ENCODE measurements around the gene EEF2K.
A peak's percentile ranks its signal among the peaks of the same experiment; 100 is the strongest.

EEF2K gene

GRCh38 chr16:22183335-22183734, 22.7 kb upstream of the EEF2K start:
- H3K4me3 ChIP-seq (ENCODE audit: low read length): no peak overlapping the region
- DNase-seq (ENCODE audit: low read depth): no peak
- TF ChIP-seq, protein P1, sequence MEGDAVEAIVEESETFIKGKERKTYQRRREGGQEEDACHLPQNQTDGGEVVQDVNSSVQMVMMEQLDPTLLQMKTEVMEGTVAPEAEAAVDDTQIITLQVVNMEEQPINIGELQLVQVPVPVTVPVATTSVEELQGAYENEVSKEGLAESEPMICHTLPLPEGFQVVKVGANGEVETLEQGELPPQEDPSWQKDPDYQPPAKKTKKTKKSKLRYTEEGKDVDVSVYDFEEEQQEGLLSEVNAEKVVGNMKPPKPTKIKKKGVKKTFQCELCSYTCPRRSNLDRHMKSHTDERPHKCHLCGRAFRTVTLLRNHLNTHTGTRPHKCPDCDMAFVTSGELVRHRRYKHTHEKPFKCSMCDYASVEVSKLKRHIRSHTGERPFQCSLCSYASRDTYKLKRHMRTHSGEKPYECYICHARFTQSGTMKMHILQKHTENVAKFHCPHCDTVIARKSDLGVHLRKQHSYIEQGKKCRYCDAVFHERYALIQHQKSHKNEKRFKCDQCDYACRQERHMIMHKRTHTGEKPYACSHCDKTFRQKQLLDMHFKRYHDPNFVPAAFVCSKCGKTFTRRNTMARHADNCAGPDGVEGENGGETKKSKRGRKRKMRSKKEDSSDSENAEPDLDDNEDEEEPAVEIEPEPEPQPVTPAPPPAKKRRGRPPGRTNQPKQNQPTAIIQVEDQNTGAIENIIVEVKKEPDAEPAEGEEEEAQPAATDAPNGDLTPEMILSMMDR (conservative IDR thresholded peaks at IDR 0.05; ENCODE audit: low read depth, low read length): no peak

- DNase-seq (ENCODE audit: low read depth): no peak
Measured at GRCh38 chr16:22183901-22184614, 22.0 kb upstream of the EEF2K start.

GRCh38 chr16:22184615-22184968, 21.5 kb upstream of the EEF2K start:
- H3K4me3 ChIP-seq (ENCODE audit: low read length): no peak overlapping the region
- no peak for DNase-seq (ENCODE audit: low read depth)
- TF ChIP-seq, protein P1 (conservative IDR thresholded peaks at IDR 0.05; ENCODE audit: low read depth, low read length): no peak

More at GRCh38 chr16:22183901-22184614, 22.0 kb upstream of the EEF2K start:
- TF ChIP-seq, protein P1 (conservative IDR thresholded peaks at IDR 0.05; ENCODE audit: low read depth, low read length): peak; percentile 42
- no peak overlapping the region for H3K4me3 ChIP-seq (ENCODE audit: low read length)

DNA sequence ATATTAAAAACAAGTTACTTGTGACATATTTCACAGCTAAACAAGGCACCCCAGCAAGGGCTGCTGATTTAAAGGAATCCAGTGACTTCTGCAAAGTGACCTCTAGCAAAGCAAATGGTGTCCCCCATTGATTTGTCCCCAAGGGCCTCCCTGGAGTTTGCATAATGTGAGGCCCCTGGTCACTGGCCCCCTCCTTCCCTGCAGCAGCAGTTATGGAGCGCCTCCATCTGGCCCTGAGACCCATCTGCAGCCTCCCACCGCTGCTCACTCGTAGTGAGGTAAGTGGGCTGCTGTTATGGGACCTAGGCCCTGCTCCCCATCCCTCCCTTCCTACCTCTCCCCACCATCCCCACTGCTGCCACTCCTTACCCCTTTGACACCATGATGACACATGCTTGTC, 19.6 kb upstream of the EEF2K start:
- no peak for DNase-seq (ENCODE audit: low read depth)
- TF ChIP-seq, protein P1 (conservative IDR thresholded peaks at IDR 0.05; ENCODE audit: low read depth, low read length): peak; percentile 36
- no peak overlapping the region for H3K4me3 ChIP-seq (ENCODE audit: low read length)

- H3K4me3 ChIP-seq (ENCODE audit: low read length): no peak overlapping the region
- no peak for DNase-seq (ENCODE audit: low read depth)
- TF ChIP-seq, protein P1 (conservative IDR thresholded peaks at IDR 0.05; ENCODE audit: low read depth, low read length): no peak
Measured at GRCh38 chr16:22188267-22188594, 17.8 kb upstream of the EEF2K start.

DNA sequence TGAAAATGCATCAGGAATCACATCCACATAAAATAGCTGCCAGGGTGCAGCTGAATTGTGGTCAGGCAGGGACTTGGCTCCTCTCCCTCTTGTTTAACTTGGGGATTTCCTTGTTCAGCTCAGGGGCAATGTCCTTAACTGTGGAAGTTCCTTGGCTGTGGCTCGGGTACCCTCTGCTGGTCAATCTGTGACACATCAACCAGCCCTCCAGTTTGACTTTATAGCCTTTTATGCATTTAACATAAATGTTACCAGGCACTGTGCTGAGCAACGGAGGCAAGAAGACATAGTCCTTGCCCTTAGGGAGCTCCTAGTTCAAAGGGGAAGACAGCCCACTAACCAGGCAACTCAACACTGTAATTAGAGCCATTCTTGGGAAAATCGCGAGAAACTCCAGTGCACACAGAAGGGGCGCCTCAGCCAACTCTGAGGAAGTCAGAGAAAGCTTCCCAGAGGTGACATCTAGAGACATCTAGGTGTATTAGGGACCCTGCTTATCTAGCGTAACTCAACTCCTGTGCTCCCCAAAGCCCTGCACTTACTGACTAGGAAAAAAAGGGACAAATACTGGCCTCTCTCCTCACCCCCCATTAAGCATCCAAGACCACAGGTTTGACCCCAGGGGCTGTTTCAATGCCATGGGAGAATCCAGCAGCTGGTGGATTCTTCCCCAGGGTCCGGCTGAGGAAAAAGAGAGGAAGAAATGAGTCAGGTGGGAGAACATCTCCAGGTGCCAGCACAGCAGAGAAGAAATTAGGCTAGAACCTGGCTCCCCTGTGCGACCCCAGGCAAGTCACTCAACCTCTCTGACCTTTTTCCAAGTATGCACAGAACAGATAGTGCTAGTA, 17.3 kb upstream of the EEF2K start:
- TF ChIP-seq, protein P1 (conservative IDR thresholded peaks at IDR 0.05; ENCODE audit: low read depth, low read length): peak; percentile 86
- no peak for DNase-seq (ENCODE audit: low read depth)
- H3K4me3 ChIP-seq (ENCODE audit: low read length): no peak overlapping the region
